GM19438 (cell line): ENCODE results near the gene MYO18B.

Experiments
- ATAC-seq: cut with Tn5 transposase; IDR thresholded peaks from one replicate; pipeline ENCODE4 v1.9.1; 2021; ENCODE audit warnings: low read depth; ENCODE audit not compliant: unreplicated experiment

The MYO18B gene

GRCh38 chr22:25890651-25891050 lies 148.7 kb downstream of the MYO18B start:
- ATAC-seq = no peak

GRCh38 chr22:25892678-25893077 lies 150.7 kb downstream of the MYO18B start:
- ATAC-seq = no peak

DNA sequence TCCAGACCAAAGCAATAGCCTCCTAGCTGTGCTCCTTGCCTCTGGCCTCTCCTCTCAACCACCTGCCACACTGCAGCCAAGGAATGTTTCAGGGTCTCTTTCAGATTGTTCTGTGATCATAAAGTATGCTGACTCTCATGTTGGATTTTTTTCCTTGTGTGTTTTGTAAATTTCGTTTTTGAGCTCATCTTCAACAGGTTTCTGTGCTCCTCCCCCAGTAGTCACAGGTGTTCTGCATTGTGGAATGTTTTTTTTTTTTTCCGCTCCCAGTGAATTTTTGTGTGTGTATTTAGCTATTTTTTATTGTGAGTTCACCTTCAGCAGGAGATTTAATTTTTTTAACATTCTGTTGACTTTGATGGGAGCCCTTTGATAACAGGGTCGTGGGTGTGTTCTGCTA lies 153.7 kb downstream of the MYO18B start:
- no peak for ATAC-seq

DNA sequence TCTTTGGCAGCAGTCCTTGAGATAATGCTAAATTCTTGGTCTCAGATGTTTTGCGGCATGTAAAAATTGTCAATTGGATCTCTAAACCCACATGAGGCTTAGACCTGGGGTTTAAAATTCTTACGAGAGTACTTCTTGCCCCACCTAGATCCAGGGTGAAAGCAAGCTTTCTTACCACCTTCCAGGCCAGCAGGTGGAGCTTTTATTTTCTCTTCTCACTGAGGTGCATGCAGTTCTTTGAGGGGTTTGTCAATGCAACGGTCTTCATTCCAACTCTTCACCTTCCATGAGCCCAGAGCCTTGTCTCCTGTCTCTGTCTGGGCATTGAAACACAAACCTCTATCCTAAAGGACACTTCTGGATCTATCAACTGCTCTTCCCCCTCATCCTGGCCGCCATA lies 154.1 kb downstream of the MYO18B start:
- no peak for ATAC-seq

DNA sequence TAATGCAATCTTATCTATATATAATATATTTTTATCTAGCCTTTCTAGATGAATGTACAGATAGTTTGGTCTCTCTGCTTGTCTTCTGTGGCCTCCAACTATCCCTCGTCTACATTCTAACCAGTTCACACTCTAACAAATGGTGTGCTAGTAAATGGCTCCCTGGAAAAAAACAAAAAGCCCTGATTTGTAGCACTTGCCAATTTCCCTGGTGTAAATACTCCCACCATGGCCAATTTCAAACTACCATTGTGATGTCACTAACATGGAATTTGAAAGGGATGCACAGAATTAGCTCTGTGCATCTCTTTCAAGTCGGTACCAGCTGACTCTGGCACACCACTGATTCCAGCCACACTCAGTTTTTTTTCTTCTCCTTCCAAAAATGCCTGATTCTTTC lies 154.6 kb downstream of the MYO18B start:
- ATAC-seq = no peak

DNA sequence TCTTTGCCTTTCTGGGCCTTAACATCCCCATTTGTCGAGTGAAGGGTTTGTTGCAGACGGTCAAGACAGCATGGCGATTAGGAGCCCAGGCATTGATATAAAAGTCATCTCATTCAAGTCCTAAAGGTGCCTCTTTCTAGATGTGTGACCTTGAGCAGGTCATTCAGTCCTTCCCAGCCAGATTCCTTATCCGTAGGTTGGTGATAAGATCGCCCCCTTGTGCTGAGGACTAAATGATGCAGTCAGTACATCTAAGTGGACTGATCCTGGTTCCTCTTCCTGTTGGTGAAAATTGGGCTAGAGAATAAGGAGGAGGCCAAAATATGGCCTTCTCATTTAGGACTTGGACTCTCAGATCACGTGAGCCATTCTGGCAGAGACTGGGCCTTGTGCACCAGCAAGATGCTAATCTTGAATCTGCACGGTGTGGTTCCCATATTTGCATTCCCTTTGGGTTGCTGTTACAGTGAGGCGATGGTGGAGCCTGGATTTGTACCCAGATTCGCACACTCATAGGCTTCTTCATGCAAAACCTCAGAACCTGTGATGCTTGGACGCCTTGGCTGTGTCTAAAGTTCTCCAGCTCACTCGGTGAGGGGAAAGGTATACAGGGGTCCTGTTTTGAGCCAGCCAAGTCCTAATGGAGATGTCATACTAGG lies 156.8 kb downstream of the MYO18B start:
- no peak for ATAC-seq

DNA sequence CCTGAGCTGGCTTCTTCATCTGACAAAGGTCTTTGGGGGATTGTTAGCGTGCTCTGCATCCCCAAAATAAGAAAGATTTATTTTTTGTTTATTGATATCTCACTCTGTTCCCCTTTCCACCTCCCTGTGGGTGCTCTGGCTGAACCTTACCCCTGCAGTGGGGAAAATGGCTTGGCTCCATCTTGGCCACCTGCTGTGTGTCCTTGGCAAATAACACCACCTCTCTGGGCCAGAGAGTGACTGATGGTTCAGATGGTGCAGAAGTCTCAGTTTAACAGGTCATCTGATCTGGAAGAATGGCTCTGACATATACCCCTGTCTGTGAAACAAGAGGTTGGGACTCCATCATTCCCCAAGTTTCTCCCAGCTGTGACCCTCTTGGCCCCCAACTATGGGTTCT lies 157.6 kb downstream of the MYO18B start:
- no peak for ATAC-seq

- no peak for ATAC-seq
Measured at GRCh38 chr22:25900390-25900789, 158.4 kb downstream of the MYO18B start.

- no peak for ATAC-seq
Measured at GRCh38 chr22:25900880-25901279, 158.9 kb downstream of the MYO18B start.

- ATAC-seq = no peak
Measured at GRCh38 chr22:25902402-25902801, 160.4 kb downstream of the MYO18B start.

- no peak for ATAC-seq
Measured at GRCh38 chr22:25903294-25903693, 161.3 kb downstream of the MYO18B start.

GRCh38 chr22:25908212-25908611 lies 166.2 kb downstream of the MYO18B start:
- no peak for ATAC-seq

- ATAC-seq = no peak
Measured at GRCh38 chr22:25908755-25909154, 166.8 kb downstream of the MYO18B start.

- no peak for ATAC-seq
Measured at GRCh38 chr22:25909614-25910387, 167.8 kb downstream of the MYO18B start.

DNA sequence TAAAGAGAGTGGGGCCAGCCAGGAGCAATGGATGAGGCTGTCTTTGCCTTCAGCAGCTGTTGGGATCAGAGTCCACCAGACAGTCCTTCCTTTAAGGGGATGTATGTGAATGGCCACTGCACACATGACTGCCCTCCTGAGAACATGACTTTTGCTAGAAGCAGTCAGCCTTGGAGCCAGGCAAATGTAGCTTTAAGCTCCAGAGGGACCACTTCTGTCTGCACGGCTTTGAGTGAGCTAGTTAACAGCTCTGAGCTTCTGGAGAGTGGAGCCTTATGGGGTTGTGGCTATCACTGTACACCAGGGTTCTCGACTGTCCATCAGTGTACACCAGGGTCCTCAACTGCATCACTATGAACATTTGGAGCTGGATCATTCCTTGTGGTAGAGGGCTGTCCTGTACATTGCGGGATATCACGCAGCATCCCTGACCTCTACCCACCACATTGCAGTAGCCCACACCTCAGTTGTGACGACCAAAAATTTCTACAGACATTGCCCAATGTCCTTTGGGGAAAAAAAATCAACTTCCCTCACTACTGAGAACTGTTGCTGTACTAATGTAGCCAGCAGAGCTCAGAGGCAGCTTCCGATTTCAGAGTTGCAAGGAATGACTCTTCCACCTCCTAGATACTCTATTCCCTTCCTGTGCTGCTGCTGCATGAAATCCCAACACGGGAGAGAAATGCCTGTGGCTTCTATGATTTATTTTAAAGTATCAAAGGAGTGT lies 169.4 kb downstream of the MYO18B start:
- ATAC-seq = no peak

DNA sequence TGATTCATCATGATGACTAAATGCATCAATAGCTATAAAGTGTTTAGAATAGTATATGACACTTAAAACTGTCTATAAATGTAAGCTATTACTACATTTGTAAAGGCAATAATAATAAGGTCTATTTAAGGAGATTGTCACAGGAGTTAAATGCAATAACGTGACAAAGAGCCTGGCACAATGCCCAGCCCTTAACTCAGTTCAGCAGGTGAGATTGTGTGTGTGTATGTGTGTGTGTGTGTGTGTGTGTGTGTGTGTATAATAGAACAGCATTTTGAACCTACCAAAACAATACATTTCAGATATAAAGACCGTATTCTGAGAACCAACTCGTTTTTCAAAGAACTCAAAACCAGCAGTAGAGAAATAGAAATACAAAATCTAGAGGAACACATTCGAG lies 177.5 kb downstream of the MYO18B start:
- ATAC-seq = no peak

- ATAC-seq = no peak
Measured at GRCh38 chr22:25922141-25922540, 180.2 kb downstream of the MYO18B start.

GRCh38 chr22:25923914-25924313 lies 181.9 kb downstream of the MYO18B start:
- ATAC-seq = no peak

DNA sequence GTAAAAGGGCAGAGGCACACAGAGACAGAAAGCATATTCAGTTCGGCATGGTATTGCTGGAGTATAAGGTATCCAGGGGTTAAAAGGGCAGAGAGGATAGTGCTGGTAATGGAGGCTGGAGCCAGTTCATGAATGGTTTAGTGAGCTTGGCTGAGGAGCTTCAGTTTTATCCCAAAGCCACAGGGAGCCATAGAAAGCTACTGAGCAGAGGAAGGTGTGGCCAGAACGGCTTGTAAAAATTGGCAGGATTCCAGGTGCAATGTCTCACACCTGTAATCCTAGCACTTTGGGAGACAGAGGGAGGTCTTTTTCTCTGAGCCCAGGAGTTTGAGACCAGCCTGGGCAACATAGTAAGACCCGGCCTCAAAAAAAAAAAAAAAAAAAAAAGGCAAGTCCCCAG lies 186.1 kb downstream of the MYO18B start:
- ATAC-seq = no peak

- ATAC-seq = no peak
Measured at GRCh38 chr22:25929321-25929878, 187.4 kb downstream of the MYO18B start.

GRCh38 chr22:25930083-25930482 lies 188.1 kb downstream of the MYO18B start:
- ATAC-seq = no peak
